AG08396 (cell line): ENCODE results near the gene EMP2.

Experiments used
- DNase-seq: peaks from one replicate; pipeline ENCODE4 v3.0.0; 2012; ENCODE audit warnings: low spot score, mixed read lengths

Gene EMP2

DNA sequence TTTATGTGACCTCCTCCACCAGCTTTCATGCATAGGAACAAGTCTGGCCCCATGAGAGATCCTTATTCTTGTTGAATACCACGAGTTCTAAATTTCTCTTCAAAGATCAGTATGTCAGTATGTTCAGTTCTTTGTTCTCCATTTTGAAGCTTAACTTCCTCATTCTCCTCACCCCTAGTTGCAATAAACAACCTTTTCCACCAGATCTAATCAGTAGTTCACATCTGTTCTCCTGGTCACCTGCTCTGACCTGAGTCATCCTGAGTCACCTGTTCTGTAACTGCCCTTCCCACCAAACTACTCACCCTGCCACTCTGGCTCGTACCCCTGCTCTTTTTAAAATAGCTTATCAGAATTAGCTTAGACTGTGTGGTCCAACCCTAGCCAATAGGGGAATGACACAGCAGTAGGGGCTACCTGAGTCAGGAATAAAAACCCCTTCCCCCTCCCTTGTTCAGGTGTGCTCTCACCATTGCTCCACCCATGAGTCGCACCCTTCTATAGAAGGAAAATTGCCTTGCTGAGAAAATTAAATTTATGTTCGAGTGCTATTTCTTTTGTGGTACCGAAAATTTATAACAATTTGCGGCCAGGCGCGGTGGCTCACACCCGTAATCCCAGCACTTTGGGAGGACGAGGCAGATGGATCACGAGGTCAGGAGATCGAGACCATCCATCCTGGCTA lies 94.6 kb downstream of the EMP2 start:
- DNase-seq = no peak

DNA sequence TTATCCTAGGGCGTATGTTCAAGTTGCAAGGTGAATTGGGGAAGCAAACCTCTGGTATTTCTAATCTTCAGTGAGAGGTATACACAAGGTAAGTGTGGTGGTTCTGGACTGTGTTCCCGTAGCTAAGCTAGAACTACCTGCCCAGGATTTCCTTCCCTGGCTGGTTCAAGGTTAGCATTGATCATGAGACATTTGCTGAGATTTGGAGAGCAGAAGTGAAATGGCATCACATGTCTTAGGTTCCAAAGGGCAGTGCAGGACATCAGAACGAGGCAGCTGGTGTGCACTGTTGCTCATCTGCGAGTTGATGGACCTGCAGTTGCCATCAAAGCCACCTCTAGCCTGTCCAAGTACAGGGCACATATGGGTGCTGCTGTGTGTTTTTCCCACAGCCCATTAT lies 95.2 kb downstream of the EMP2 start:
- no peak for DNase-seq

DNA sequence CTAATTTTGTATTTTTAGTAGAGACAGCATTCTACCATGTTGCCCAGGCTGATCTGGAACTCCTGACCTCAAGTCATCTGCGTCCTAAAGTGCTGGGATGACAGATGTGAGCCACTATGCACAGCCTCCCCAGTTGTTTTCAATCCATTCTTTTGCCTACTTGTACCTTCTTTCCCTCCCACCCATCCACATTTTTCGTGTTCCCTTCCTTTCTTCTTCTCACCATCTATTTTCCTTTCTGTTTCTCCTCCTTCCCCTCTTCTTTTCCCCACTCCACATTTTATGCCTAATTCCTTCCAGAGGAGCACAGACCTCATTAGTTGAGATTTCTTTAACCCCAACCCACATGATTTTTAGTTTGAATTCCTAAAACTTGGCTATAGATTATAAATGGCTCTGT lies 100.2 kb downstream of the EMP2 start:
- no peak for DNase-seq
